SK-N-SH (cell line): ENCODE measurements around the gene SORCS3.
"Not testable (repeated sequence)": the region's sequence is repeated elsewhere in the genome, so short reads cannot be mapped to it uniquely, and the experiment has no call there.

Experiments used
- EP300 ChIP-seq, 2 experiments: IDR thresholded peaks; 2 replicates each; pipeline versions ENCODE4 v1.4.0 to v1.6.1; 2012; ENCODE audit warnings: borderline replicate concordance in 1 of 2, low read depth in 1 of 2, low read length in 1 of 2
- GABPA ChIP-seq: IDR thresholded peaks from 2 replicates; pipeline ENCODE4 v1.4.0; 2012; ENCODE audit warnings: low read depth, mild to moderate bottlenecking
- MEF2A ChIP-seq: IDR thresholded peaks from 2 replicates; pipeline ENCODE4 v1.4.0; 2012; ENCODE audit warnings: low read depth, borderline replicate concordance
- SMC3 ChIP-seq: IDR thresholded peaks from 2 replicates; pipeline ENCODE4 v1.6.1; 2012; ENCODE audit warnings: low read depth, low read length, improper control_type of control experiment
- TAF1 ChIP-seq: IDR thresholded peaks from 2 replicates; pipeline ENCODE4 v1.6.1; 2012; ENCODE audit warnings: low read depth, mild to moderate bottlenecking, low read length, moderate library complexity, borderline replicate concordance
- YY1 ChIP-seq: IDR thresholded peaks from 2 replicates; pipeline ENCODE4 v1.4.0; 2012; ENCODE audit warnings: low read depth, mild to moderate bottlenecking
- TF ChIP-seq, protein P1 (sequence below): fragments of 200-600 bp; sonication (generic); IDR thresholded peaks from 2 replicates; pipeline ENCODE4 v1.6.1; 2017; ENCODE audit warnings: antibody characterized with exemption, mild to moderate bottlenecking, moderate library complexity
- TF ChIP-seq, protein P2 (sequence below): IDR thresholded peaks from 2 replicates; pipeline ENCODE4; 2012
- TF ChIP-seq, protein P3 (sequence below): IDR thresholded peaks from 2 replicates; pipeline ENCODE4 v1.6.1; 2012; ENCODE audit warnings: mild to moderate bottlenecking, low read depth, low read length, moderate library complexity

GRCh38 chr10:104703262-104703661 is 62.2 kb downstream of the SORCS3 start:
- TF ChIP-seq, protein P1, sequence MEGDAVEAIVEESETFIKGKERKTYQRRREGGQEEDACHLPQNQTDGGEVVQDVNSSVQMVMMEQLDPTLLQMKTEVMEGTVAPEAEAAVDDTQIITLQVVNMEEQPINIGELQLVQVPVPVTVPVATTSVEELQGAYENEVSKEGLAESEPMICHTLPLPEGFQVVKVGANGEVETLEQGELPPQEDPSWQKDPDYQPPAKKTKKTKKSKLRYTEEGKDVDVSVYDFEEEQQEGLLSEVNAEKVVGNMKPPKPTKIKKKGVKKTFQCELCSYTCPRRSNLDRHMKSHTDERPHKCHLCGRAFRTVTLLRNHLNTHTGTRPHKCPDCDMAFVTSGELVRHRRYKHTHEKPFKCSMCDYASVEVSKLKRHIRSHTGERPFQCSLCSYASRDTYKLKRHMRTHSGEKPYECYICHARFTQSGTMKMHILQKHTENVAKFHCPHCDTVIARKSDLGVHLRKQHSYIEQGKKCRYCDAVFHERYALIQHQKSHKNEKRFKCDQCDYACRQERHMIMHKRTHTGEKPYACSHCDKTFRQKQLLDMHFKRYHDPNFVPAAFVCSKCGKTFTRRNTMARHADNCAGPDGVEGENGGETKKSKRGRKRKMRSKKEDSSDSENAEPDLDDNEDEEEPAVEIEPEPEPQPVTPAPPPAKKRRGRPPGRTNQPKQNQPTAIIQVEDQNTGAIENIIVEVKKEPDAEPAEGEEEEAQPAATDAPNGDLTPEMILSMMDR = not testable (repeated sequence)
- TF ChIP-seq EP300 (IDR thresholded peaks at IDR 0.05; ENCODE audit: borderline replicate concordance in 1 of 2, low read depth in 1 of 2, low read length in 1 of 2); GABPA; SMC3; YY1; MEF2A; TAF1: not testable (repeated sequence)
- TF ChIP-seq, protein P2, sequence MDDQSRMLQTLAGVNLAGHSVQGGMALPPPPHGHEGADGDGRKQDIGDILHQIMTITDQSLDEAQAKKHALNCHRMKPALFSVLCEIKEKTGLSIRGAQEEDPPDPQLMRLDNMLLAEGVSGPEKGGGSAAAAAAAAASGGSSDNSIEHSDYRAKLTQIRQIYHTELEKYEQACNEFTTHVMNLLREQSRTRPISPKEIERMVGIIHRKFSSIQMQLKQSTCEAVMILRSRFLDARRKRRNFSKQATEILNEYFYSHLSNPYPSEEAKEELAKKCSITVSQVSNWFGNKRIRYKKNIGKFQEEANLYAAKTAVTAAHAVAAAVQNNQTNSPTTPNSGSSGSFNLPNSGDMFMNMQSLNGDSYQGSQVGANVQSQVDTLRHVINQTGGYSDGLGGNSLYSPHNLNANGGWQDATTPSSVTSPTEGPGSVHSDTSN = not testable (repeated sequence)
- TF ChIP-seq, protein P3, sequence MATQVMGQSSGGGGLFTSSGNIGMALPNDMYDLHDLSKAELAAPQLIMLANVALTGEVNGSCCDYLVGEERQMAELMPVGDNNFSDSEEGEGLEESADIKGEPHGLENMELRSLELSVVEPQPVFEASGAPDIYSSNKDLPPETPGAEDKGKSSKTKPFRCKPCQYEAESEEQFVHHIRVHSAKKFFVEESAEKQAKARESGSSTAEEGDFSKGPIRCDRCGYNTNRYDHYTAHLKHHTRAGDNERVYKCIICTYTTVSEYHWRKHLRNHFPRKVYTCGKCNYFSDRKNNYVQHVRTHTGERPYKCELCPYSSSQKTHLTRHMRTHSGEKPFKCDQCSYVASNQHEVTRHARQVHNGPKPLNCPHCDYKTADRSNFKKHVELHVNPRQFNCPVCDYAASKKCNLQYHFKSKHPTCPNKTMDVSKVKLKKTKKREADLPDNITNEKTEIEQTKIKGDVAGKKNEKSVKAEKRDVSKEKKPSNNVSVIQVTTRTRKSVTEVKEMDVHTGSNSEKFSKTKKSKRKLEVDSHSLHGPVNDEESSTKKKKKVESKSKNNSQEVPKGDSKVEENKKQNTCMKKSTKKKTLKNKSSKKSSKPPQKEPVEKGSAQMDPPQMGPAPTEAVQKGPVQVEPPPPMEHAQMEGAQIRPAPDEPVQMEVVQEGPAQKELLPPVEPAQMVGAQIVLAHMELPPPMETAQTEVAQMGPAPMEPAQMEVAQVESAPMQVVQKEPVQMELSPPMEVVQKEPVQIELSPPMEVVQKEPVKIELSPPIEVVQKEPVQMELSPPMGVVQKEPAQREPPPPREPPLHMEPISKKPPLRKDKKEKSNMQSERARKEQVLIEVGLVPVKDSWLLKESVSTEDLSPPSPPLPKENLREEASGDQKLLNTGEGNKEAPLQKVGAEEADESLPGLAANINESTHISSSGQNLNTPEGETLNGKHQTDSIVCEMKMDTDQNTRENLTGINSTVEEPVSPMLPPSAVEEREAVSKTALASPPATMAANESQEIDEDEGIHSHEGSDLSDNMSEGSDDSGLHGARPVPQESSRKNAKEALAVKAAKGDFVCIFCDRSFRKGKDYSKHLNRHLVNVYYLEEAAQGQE = not testable (repeated sequence)
